Measurements from ENCODE around the gene BRD3OS.

GRCh38 chr9:134037641-134038040 is 12.4 kb downstream of the BRD3OS start:
- TF ChIP-seq POLR2A (IDR thresholded peaks at IDR 0.05) (no peak), CTCF (IDR thresholded peaks at IDR 0.05) (no peak), POLR2AphosphoS5 (IDR thresholded peaks at IDR 0.05) (no peak)
